GM21423 (cell line): Measurements from ENCODE around the gene IL13RA1.
"Not testable (repeated sequence)": the region's sequence is repeated elsewhere in the genome, so short reads cannot be mapped to it uniquely, and the experiment has no call there.

Experiments
- ATAC-seq: cut with Tn5 transposase; IDR thresholded peaks from one replicate; pipeline ENCODE4 v1.9.1; 2021; ENCODE audit warnings: mild to moderate bottlenecking, moderate library complexity; ENCODE audit not compliant: unreplicated experiment

Gene IL13RA1

DNA sequence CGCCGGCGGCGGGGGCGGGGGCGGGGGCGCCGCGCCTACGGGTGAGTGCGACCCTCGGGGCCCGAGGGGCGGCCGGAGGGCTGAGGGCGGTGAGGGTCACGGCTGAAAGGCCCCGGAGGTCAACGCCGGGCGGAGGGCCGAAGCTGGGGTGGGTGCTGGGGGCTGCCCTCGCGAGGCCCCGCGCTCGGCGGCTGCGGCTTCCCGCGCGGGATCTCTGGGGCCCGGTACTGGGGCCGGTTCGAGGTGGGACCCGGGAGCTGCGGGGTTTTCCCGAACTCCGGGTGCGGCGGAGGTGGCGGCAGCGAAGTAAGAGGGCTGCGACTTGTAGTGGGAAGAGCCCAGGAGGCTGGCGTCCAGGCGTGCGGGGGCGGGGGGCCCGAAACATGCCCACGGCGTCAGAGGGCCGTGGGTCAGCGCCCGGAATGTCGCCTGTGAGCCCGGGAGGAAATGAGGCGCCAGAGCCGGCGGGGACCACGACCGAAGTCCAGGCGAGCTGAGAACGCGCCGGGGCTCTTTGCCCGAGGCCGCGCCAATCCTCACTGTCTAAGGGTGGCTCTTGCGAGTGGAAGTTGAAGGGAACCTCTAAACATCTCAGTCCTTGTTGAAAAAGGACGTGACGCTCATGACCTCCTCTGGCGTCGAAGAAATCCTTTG is 407 bp downstream of the IL13RA1 start:
- no peak for ATAC-seq

DNA sequence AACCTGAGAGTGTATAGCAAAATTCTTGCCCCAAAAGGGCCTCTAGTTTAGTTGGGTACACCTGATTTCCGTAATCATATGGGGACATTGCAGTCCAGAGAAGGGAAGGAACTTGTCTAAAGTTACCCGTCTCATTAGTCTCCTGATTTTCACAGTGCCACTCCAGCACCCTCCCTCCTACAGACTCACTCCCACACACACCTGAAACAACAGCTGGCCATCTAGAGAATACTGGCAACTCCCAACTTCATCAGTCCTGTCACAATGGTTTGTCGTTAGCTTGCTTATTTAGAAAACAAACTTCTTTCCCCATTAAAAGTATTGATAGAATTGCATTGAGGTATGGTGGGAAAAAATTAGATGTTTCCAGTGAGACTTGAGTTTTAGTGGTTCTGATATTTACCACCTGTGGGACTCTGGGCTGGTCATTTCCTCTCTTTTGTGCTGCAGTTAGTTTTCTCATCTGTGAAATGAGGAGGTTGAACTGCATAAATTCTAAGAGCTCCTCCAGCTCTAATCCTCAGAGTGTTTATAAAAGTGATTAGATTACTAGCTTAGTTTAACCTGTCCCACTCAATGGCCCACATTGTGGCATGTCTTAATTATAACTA is 1.7 kb downstream of the IL13RA1 start:
- ATAC-seq: no peak

DNA sequence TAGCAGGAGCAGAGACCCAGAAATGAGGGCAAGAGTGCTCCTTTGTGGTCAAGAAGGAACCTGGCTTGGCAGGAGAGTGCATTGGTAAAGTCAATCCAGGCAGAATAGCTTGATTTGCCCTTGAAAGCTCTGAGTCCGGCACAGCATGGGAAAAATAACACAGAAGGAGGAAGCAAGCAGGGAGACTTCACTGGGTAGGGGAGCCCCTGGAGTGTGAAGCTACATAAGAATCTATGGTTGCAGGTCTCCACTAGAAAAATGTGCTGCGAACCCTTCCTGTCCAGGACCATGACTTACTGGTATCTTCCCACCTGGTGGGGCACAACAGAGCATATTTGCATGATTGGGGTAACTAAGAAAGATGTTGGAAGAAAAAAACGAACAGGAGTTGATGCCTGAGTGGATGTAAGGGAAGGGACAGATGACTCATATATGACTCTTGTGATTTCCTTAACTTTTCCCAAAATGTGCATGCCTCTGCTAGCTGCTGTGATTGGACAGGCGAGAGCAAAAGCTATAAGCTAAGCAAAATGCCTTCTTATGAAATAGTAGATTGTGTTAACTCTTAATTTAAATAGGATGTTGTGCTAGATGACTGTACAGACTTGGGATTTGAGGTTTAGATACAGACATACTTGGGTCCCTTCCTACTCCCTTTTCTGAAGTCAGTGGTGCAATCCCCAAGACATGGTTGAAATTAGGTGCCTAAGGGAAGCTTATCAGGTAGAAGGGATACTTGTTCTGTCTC is 3.3 kb downstream of the IL13RA1 start:
- ATAC-seq: no peak

DNA sequence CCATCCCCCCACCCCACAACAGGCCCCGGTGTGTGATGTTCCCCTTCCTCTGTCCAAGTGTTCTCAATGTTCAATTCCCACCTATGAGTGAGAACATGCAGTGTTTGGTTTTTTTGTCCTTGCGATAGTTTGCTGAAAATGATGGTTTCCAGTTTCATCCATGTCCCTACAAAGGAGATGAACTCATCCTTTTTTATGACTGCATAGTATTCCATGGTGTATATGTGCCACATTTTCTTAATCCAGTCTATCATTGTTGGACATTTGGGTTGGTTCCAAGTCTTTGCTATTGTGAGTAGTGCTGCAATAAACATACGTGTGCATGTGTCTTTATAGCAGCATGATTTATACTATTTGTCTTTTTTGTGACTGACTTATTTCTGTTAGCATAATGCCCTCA is 5.1 kb downstream of the IL13RA1 start:
- not testable (repeated sequence) for ATAC-seq

DNA sequence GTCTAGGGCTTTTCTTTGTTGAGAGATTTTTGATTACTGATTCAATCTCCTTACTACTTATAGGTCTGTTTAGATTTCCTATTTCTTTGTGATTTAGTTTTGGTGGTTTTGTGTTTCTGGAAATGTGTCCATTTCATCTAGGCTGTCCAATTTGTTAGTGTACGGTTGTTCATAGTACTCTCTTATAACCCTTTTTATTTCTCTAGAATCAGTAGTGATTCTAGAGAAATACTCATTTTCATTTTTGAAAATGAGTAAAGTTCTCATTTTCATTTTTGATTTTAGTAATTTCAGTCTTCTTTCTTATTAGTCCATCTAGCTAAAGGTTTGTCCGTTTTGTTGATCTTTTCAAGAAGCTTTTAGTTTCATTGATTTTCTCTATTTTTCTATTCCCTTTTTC is 7.5 kb downstream of the IL13RA1 start:
- no peak for ATAC-seq

DNA sequence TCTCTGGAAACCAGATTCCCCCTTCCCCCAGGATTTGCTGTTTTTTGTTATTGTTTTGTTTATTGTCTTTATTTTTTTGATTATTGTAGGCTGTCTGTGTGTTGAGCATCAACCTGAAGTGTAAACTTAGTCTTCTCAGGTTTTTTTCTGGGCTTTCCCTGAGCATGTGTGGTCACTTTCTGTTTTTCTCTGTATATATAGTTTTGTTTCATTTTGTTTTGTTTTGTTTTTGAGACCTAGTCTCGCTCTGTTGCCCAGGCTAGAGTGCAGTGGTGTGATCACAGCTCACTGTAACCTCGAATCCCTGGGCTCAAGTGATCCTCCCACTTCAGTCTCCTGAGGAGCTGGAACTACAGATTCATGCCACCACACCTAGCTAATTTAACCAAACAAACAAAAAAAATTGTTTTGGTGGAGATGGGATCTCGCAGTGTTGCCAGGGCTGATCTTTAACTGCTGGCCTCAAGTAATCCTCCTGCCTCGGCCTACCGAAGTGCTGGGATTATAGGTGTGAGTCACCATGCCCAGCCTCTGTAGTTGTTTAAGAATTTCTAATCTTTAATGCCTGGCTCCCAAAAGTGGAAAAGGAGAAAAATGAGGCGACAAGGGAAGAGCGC is 9.1 kb downstream of the IL13RA1 start:
- no peak for ATAC-seq

DNA sequence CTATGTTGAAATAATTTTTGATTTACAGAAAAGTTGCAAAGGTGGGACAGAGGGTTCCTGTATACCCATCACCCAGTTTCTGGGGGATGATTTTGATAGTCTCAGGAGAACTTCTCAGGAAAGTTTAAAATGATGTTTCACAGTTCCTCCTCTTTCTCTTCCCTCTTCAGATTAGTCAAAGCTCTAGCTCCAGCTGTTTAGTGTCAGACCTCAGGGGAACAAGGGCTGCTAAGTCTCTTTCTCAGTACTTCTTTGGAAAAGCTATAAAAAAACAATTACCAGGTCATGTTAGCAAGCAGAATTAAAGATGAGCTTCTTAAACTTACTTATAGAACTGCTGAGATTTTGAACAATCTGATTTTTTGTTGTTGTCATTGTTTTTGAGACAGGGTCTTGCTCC is 12.2 kb downstream of the IL13RA1 start:
- no peak for ATAC-seq

DNA sequence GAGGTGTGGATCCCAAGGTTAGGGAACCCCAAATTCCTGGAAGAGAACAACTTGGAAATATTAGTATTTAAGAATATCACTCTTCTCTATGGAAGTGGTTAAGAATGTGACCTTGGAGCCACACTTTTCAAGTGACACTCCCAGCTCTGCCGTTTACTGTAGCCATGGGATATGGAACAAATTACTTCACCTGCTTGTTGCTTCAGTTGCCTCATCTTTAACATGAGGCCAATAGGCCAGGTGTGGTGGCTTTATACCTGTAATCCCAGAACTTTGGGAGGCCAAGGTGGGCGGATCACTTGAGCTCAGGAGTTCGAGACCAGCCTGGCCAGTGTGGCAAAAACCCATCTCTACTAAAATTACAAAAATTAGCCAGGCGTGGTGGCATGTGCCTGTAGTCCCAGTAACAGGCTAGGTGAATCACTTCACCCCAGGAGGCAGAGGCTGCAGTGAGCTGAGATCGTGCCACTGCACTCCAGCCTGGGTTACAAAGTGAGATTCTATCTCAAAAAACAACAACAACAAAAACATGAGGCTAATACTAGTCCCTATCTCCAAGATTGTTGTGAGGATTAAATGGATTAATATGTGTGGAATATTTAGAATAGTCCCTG is 13.0 kb downstream of the IL13RA1 start:
- ATAC-seq: no peak

DNA sequence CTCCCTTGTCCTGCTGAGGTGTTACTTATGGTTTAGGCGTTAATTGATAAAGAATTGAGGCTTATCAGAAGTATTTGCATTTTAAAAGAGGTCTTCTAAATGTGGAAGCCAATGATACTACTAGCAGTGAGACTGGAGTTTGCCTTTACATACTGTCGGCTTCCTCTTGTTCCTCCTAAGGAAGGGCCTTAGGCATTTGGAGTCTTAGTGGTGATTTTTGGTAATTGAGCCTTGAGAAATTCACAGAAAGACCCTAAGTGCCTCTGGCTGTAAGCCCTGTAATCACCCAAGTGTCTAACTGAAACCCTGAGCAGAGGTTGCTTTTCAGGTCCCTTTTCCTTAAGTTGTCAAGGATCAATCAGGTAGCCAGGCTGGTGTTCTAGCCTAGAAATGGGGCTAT is 14.8 kb downstream of the IL13RA1 start:
- no peak for ATAC-seq

DNA sequence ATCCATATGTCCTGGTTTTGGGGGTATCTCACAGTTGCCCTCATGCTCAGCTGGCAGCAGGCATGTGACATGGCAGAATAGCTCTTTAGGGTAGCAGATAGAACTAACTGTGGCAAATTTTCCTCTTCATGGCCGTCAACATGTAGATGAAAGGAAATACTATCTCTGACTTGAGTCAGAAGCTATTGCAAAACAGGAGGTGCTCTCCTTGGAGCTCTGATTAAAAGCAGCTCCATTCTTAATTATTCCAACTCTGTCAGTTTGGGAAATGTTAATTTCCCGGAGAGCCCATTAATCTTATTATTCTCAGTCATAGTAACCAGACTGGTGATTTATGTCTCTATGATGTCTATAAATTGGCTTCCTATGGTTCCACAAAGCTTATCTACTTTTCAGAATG is 18.2 kb downstream of the IL13RA1 start:
- no peak for ATAC-seq

DNA sequence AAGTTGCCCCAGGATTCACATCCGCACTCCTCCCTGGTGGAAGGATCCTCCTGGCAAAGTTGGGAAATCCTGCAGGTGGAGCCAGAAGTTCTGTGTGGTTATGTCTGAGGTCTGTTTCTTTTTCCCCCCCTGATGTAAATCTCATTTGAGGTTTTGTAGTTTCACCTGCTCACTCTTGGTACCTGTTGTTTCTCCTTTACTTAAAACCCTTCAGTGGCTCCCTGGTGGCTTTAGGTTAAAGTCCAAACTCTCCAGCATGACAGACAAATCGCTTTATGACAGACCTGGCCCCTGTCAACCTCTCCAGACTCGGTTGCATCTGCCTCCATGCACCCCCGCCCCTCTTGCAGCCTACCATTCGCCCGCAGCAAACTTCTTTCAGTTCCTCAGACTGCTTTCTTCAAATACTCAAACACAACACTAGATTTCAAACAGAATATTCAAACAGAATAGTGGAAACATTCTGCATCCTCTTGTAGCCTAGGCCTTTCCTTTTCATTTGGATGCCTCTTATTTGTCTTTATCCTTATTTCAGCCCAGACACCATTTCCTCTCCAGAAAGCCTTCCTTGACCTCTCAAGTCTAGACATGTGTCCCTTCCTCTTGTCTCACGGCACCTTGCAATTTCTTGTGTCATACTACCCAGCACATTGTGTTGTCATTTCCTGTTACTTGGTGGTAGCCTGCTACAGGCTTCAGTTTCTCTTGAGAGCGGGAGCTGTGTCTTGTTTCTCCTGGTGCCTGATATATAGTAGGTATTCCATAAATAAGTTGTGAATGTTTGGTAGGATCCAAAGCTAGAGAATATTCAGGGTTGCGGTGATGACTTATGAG is 24.8 kb downstream of the IL13RA1 start:
- ATAC-seq: peak; percentile 87

DNA sequence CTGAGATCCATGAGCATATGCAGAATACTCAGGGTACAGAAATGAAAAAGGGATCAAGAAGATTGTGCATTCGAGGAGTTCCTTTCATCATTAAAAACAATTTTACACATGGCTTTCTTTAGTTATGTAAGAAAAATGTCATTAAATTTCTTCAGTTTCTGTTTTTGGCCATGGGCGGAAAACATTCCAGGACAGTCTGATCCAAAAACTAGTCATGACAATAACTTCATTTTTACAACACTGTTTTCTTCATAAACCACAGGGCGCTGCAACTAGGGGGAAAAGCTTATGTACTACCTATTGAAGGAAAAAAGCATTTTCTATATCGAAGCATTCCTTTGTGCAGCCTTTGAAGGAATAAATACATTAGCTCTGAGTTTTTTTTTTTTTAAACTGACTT is 28.2 kb downstream of the IL13RA1 start:
- ATAC-seq: no peak

DNA sequence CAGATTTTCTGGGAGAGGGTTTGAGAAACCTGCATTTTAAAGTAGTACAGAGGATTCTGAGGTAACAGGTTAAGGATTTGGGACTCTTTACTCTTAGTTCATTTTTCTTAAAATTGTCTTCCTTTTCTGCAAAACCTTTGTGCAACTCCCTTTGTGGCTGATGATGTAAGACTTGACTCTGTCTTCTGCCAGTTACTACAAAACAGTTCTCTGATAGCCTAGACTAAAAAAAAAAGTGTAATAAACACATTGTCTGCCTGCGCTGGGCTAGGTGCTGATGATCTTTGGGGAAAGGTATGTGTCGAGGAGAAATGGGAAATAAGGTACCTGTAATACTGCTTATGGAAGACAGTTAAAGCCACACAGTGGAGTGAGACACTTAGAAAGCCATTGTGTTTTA is 28.7 kb downstream of the IL13RA1 start:
- no peak for ATAC-seq

DNA sequence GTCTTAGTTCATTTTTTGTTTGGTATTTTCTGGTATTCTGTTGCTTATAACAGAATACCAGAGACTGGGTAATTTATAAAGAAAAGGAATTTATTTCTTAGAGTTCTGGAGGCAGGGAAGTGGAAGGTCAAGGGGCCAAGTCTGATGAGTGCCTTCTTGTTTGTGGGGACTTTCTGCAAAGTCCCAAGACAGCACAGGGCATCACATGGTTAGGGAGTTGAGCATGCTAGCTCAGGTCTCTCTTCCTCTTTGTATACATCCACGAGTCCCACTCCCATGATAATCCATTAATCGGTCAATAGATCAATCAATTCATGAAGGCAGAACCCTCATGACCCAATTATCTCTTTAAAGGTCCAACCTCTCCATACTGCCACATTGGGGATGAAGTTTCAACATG is 31.1 kb downstream of the IL13RA1 start:
- no peak for ATAC-seq

DNA sequence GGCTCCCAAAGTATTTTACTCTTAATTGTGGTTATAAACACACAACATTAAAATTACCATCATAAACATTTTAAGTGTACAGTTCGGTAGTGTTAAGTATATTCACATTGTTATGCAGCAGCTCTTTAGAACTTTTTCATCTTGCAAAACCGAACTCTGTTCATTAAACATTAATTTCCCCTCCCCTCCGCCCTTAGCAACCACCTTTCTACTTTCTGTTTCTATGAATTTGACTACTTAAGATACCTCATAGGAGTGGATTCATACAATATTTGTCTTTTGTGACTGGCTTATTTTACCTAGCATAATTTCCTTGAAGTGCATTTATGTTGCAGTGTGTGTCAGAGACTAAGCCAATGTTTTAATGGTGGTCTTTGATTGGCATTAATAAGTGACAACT is 32.6 kb downstream of the IL13RA1 start:
- no peak for ATAC-seq

DNA sequence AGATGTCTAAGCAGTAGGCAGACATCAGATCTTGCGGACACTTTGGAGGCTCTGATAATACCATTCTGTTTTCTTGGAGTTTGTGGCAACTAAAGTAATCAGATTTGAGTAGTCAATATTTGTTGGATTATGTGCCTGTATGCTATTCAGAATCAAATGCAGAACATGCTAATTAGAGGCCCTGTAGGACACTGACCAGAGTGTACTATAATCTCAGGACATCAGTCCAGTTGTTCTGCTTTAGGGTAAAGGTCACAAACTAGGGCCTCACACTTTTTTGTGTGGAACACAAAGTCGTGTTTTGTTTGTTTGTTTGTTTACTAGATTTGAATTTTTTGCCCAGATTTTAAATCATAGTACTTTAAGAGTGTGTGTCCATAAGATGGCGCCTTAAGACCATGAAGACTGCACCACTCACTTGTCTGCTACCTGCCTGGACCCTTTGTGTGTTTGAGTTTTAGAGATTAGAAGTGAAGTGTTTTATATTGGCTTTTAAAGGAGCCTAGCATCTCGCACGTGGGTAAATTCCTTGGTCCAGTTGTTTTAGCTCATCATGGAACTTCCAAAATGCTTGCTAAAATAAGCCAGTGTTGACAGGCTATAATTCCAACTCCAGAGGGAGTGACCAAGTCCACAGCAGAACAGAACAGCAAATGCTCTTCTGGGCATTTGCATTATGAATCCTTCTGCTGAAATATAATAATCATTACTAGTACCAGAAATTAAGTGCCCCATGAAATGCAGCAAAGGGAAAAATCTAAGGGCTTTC is 34.7 kb downstream of the IL13RA1 start:
- ATAC-seq: no peak

DNA sequence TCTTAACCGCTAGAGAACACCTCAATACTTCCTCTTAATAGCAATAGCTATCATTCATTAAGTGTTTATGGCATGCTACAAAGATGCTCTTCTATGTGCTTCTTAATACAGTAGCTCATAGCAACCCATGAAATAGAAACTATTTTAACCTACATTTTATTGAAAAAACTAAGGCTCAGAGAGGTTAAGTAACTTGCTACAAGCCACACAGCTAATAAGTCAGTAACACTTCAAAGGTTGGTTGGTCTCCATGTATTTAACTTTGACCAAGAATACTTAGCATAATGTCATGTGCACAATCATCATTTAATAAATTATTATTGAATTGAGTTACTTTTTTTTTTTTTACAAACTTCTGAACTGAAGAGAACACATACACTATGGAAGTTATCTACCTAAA is 36.1 kb downstream of the IL13RA1 start:
- no peak for ATAC-seq

DNA sequence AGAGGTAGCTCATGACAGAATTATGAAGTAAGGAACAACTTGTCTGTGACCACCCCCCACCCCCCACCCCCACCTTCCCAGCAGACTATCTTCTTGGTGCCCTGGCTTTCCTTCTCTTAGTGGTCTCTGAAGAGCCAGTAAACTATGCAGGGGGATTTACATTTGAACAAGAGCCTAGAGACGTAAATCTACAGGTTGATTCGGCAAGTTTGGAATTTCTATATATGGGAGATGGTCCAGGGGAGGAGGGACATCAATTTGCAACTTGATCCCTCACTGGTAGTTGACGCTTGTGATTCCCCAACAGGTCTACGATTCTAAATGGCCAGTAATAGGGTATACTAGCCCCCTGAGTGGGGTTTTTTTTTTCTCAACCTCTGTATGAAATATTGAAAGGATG is 36.7 kb downstream of the IL13RA1 start:
- no peak for ATAC-seq

DNA sequence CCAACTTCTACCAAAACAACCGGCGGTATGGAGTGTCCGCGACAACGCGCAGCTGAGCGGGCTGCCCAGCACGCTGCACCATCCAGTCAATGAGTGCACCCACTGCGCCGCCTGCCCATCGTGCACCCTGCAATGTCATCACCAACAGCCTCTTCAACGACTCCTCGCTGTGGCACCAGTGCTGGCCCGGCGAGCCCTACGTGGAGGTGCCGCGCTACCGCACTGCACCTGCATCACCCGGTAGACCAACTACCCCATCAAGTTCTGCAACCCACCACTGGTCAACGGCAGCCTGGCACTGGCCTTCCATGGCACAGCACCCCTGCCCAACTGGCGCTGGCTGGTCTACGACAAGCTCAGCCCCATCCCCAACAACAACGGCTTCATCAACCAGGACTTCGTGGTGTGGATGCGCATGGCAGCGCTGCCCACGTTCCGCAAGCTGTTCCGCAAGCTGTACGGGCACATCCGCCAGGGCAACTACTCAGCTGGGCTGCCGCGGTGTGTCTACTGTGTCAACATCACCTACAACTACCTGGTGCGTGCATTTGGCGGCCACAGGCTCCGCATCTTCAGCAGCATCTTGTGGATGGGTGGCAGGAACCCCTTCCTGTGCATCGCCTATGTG is 42.8 kb downstream of the IL13RA1 start:
- ATAC-seq: no peak
